Inflammatory macrophage treated with lipopolysaccharide for 4 hours (primary cell): ENCODE measurements around the gene CFP.

ENCODE experiments used
- DNase-seq: peaks from one replicate; pipeline ENCODE4 v3.0.0-alpha.2; 2020

CFP gene

GRCh38 chrX:47597222-47597621 is 32.5 kb downstream of the CFP start:
- no peak for DNase-seq

GRCh38 chrX:47596256-47596655 is 33.5 kb downstream of the CFP start:
- DNase-seq = no peak

- no peak for DNase-seq
These were observed 33.9 kb downstream of the CFP start for GRCh38 chrX:47595716-47596251.

- DNase-seq = peak; percentile 46
These were observed 36.2 kb downstream of the CFP start for GRCh38 chrX:47593522-47593921.

GRCh38 chrX:47590984-47591383 is 38.7 kb downstream of the CFP start:
- no peak for DNase-seq

- DNase-seq = no peak
These were observed 41.6 kb downstream of the CFP start for GRCh38 chrX:47587906-47588735.

GRCh38 chrX:47587091-47587891 is 42.4 kb downstream of the CFP start:
- DNase-seq = peak; percentile 67

- no peak for DNase-seq
These were observed 43.5 kb downstream of the CFP start for GRCh38 chrX:47586043-47586787.

- no peak for DNase-seq
These were observed 44.5 kb downstream of the CFP start for GRCh38 chrX:47585273-47585672.

- DNase-seq = no peak
These were observed 45.0 kb downstream of the CFP start for GRCh38 chrX:47584714-47585113.

- DNase-seq = no peak
These were observed 46.4 kb downstream of the CFP start for GRCh38 chrX:47583240-47583861.

GRCh38 chrX:47581731-47582647 is 47.7 kb downstream of the CFP start, which contains the start of gene TIMP1:
TSS of gene TIMP1 (plus strand) at chrX:47582436. CDS start at chrX:47583416, 980 bp downstream.
- peak; percentile 90 for DNase-seq

- DNase-seq = peak; percentile 91
These were observed 50.2 kb downstream of the CFP start for GRCh38 chrX:47579537-47579936.

GRCh38 chrX:47578692-47579091 is 51.0 kb downstream of the CFP start:
- peak; percentile 51 for DNase-seq

- DNase-seq = no peak
These were observed 51.8 kb downstream of the CFP start for GRCh38 chrX:47577901-47578300.

- no peak for DNase-seq
These were observed 52.3 kb downstream of the CFP start for GRCh38 chrX:47577424-47577823.

- DNase-seq = no peak
These were observed 53.5 kb downstream of the CFP start for GRCh38 chrX:47576021-47576898.

GRCh38 chrX:47574547-47575301 is 55.0 kb downstream of the CFP start:
- no peak for DNase-seq

GRCh38 chrX:47574076-47574546 is 55.6 kb downstream of the CFP start:
- no peak for DNase-seq
